Endodermal cell (in vitro differentiated cells): ENCODE measurements around the gene ZNF569. TPM values are rescaled to one million over a fixed set of nuclear protein-coding genes. Genes with fewer than 3 reads are reported as not detected.
A peak's percentile ranks its signal among the peaks of the same experiment; 100 is the strongest.

Experiments used
- DNase-seq: peaks from one replicate; pipeline ENCODE4 v3.0.0-alpha.2; 2017
- H3K27ac ChIP-seq: 2 replicates; pipeline ENCODE4 v1.5.1; 2013; ENCODE audit warnings: mild to moderate bottlenecking, low read depth, low read length, moderate library complexity
- H3K27me3 ChIP-seq: 2 replicates; pipeline ENCODE4 v1.6.1; 2013; ENCODE audit warnings: mild to moderate bottlenecking, low read length, moderate library complexity; ENCODE audit not compliant: insufficient read depth, control insufficient read depth, poor library complexity, severe bottlenecking
- H3K36me3 ChIP-seq: 2 replicates; pipeline ENCODE4 v1.7.0; 2013; ENCODE audit warnings: mild to moderate bottlenecking, low read length, moderate library complexity; ENCODE audit not compliant: control insufficient read depth, insufficient read depth
- H3K4me1 ChIP-seq: one replicate; pipeline ENCODE4 v1.7.0; 2013; ENCODE audit warnings: low read length; ENCODE audit not compliant: control insufficient read depth, insufficient read depth
- H3K4me3 ChIP-seq: 2 replicates; pipeline ENCODE4 v1.5.1; 2013; ENCODE audit warnings: mild to moderate bottlenecking, low read length, moderate library complexity
- H3K9ac ChIP-seq: 2 replicates; pipeline ENCODE4 v1.6.1; 2013; ENCODE audit warnings: mild to moderate bottlenecking, low read length, moderate library complexity; ENCODE audit not compliant: poor library complexity, severe bottlenecking; ENCODE audit errors: extremely low read depth
- H3K9me3 ChIP-seq: 2 replicates; pipeline ENCODE4 v1.6.1; 2013; ENCODE audit warnings: mild to moderate bottlenecking, low read length, moderate library complexity; ENCODE audit not compliant: control insufficient read depth
- H3K27ac Mint-ChIP-seq: 2 replicates; pipeline ENCODE4 v1.8.0; 2020; ENCODE audit warnings: mixed read lengths
- H3K27me3 Mint-ChIP-seq: 2 replicates; pipeline ENCODE4 v1.8.0; 2021; ENCODE audit warnings: mild to moderate bottlenecking, mixed read lengths; ENCODE audit not compliant: insufficient read depth
- H3K36me3 Mint-ChIP-seq: 2 replicates; pipeline ENCODE4 v1.8.0; 2020; ENCODE audit warnings: low read depth, mixed read lengths
- H3K4me1 Mint-ChIP-seq: 2 replicates; pipeline ENCODE4 v1.8.0; 2020; ENCODE audit warnings: mixed read lengths
- H3K4me3 Mint-ChIP-seq: 2 replicates; pipeline ENCODE4 v1.8.0; 2020; ENCODE audit warnings: mild to moderate bottlenecking, moderate library complexity, mixed read lengths
- H3K9me3 Mint-ChIP-seq: 2 replicates; pipeline ENCODE4 v1.8.0; 2020; ENCODE audit warnings: mild to moderate bottlenecking, mixed read lengths
- WGBS, 2 experiments: methylation state at CpG; one replicate each; pipeline versions ENCODE4 v1.1.5 to v1.1.7; 2013; ENCODE audit warnings: missing lambda C conversion rate in 2 of 2, mixed read lengths in 1 of 2; ENCODE audit not compliant: insufficient coverage in 1 of 2, insufficient read length in 1 of 2; 5-methylcytosine and 5-hydroxymethylcytosine counted together
- total RNA-seq, 2 donors: library from RNA; stranded (reverse); fragmentation: NEBNext Ultra II Directional in 1 of 2; extraction: Animal tissue kit (Norgen Biotek cat#: 25700) in 1 of 2; gene quantifications; 2 replicates in 1 of 2; 3 replicates in 1 of 2; pipeline ENCODE4 v1.2.1, GENCODE V29; 2021
- TF ChIP-seq, protein P1 (sequence below): fragments of 200-600 bp; sonication (generic); conservative IDR thresholded peaks from 2 replicates; pipeline ENCODE4 v1.5.0; 2021; ENCODE audit warnings: antibody characterized with exemption, mild to moderate bottlenecking

Gene ZNF569
- total RNA-seq, 2 donors from 2014 or later, result 11.3 to 13.7 TPM

DNA sequence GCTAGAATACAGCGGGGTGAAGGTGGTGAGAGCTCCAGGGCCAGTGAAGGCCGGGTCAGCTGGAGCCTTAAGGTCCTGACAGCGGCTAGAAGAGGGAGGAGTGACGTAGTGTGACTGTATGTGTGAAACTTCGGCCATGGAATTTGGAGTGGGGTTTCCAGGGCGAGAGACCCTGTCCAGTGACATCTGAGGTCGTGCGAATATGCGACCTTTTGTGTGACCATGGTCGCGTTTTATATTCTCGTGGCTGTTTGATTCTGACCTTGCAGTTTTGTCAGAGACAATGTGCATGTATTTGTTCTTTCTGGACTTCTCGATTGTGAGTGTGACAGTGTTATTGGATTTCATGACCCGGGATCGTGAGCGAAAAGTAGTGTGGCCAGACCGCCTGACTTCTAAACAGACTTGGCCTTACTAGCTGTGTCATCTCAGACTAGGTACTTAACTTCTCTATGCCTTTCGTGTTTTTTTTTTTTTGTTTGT is 405 bp upstream of the ZNF569 start:
- Histone ChIP-seq H3K27ac (no peak overlapping the region), H3K27me3 (no peaks in the 10 kb centered on the region), H3K4me1 (no peaks in the 10 kb centered on the region), H3K9me3 (peaks cover 43% of the 10 kb centered on the region), H3K4me3 (peak overlapping the region; percentile 97), H3K36me3 (peaks cover 35% of the 10 kb centered on the region), H3K9ac (no peak overlapping the region)
- Mint-ChIP-seq H3K36me3 (peaks cover 13% of the 10 kb centered on the region), H3K27ac (peak overlapping the region; percentile 94), H3K9me3 (peaks cover 2% of the 10 kb centered on the region), H3K4me3 (peak overlapping the region; percentile 98), H3K4me1 (peaks cover 17% of the 10 kb centered on the region), H3K27me3 (no peaks in the 10 kb centered on the region)
- DNase-seq, result no peak
- WGBS, 2 experiments, result 76 to 81% methylated on average over 16 to 18 of the region's 18 CpGs
- TF ChIP-seq, protein P1, sequence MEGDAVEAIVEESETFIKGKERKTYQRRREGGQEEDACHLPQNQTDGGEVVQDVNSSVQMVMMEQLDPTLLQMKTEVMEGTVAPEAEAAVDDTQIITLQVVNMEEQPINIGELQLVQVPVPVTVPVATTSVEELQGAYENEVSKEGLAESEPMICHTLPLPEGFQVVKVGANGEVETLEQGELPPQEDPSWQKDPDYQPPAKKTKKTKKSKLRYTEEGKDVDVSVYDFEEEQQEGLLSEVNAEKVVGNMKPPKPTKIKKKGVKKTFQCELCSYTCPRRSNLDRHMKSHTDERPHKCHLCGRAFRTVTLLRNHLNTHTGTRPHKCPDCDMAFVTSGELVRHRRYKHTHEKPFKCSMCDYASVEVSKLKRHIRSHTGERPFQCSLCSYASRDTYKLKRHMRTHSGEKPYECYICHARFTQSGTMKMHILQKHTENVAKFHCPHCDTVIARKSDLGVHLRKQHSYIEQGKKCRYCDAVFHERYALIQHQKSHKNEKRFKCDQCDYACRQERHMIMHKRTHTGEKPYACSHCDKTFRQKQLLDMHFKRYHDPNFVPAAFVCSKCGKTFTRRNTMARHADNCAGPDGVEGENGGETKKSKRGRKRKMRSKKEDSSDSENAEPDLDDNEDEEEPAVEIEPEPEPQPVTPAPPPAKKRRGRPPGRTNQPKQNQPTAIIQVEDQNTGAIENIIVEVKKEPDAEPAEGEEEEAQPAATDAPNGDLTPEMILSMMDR, result no peak

- Mint-ChIP-seq H3K36me3 (peaks cover 13% of the 10 kb centered on the region), H3K4me3 (peak overlapping the region; percentile 98), H3K9me3 (peaks cover 2% of the 10 kb centered on the region), H3K27ac (peak overlapping the region; percentile 94), H3K4me1 (peaks cover 17% of the 10 kb centered on the region), H3K27me3 (no peaks in the 10 kb centered on the region)
- H3K27ac ChIP-seq, result peak overlapping the region; percentile 61
- WGBS, 2 experiments, result 45 to 68% methylated on average over 14 to 25 of the region's 25 CpGs
- H3K4me3 ChIP-seq, result peak overlapping the region; percentile 97
- H3K9ac ChIP-seq, result peak overlapping the region; percentile 61
- H3K9me3 ChIP-seq, result peaks cover 43% of the 10 kb centered on the region
- H3K4me1 ChIP-seq, result no peaks in the 10 kb centered on the region
- no peaks in the 10 kb centered on the region for H3K27me3 ChIP-seq
- peak; percentile 52 for DNase-seq
- H3K36me3 ChIP-seq, result peaks cover 36% of the 10 kb centered on the region
- TF ChIP-seq, protein P1, result no peak
Observed at GRCh38 chr19:37466277-37466797, 907 bp downstream of the ZNF569 start.

DNA sequence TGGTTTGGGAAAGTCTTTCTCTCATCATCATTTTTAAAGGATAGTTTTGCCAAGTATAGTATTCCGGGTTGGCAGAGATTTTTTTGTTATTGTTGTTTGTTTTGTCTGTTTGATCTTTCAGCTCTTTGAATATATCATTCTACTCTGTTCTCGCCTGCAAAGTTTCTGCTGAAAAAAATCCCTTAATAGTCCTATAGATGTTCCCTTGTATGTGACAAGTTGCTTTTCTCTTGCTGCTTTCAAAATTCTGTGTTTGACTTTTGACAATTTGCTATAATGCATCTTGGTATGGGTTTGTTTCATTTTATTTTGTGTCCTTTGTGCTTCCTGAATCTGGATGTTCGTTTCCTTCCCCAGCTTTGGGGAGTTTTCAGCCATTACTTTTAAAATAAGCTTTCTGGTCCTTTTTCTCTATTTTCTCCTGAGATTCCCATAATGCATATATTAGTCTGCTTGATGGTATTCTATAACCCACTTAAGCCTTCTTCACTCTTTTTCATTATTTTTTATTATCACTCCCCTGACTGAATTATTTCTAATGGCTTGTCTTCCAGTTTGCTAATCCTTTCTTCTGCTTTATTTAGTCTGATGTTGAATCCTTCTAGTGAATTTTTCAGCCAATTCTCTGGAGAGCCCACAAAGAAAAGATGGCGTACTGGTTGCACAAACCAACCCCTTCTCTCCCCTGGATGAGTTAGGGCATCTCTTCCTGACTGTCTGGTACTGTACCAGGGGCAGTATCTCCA is 14.6 kb downstream of the ZNF569 start:
- no peak overlapping the region for H3K9ac ChIP-seq
- H3K9me3 ChIP-seq, result peaks cover 100% of the 10 kb centered on the region
- Mint-ChIP-seq H3K4me3 (no peak overlapping the region), H3K27ac (no peak overlapping the region), H3K27me3 (no peaks in the 10 kb centered on the region), H3K36me3 (peaks cover 68% of the 10 kb centered on the region), H3K4me1 (no peaks in the 10 kb centered on the region), H3K9me3 (peaks cover 96% of the 10 kb centered on the region)
- H3K27ac ChIP-seq, result no peak overlapping the region
- H3K4me1 ChIP-seq, result no peaks in the 10 kb centered on the region
- no peak for DNase-seq
- no peaks in the 10 kb centered on the region for H3K27me3 ChIP-seq
- peak overlapping the region; percentile 62 for H3K4me3 ChIP-seq
- WGBS, 2 experiments, result 88% methylated on average over 4 of the region's 4 CpGs; no CpG with 5 or more reads in 1 of the 2 experiments
- peaks cover 43% of the 10 kb centered on the region for H3K36me3 ChIP-seq
- TF ChIP-seq, protein P1, result no peak
